MCF 10A (cell line): Measurements from ENCODE around the gene ATL1. TPM values are rescaled to one million over a fixed set of nuclear protein-coding genes. Genes with fewer than 3 reads are reported as not detected.

Experiments
- BruUV-seq: library from RNA; stranded (reverse); fragments of 400-500 nt; replicated peaks from 2 replicates; lab custom pipeline; 2021; lab: Mats Ljungman, UMichigan
- CTCF ChIA-PET: fragments of 300-600 bp; sonication (Branson Sonifier 250); formaldehyde crosslinking; extraction: SDS; loops from one replicate; lab custom pipeline; 2021; ENCODE audit warnings: antibody characterized with exemption, inconsistent platforms; lab: Yijun Ruan, JAX
- POLR2A ChIA-PET: fragments of 300-600, 350-650 bp; sonication (Branson Sonifier 250); formaldehyde crosslinking; extraction: SDS; loops from one replicate; lab custom pipeline; 2020; ENCODE audit warnings: antibody characterized with exemption, inconsistent platforms; lab: Yijun Ruan, JAX
- DNase-seq: peaks from one replicate; pipeline ENCODE4 v3.0.0-alpha.2; 2018; ENCODE audit not compliant: unreplicated experiment
- H3K27ac Mint-ChIP-seq: one replicate; pipeline ENCODE4 v1.8.0; 2022; ENCODE audit warnings: mild to moderate bottlenecking, low read depth, mixed read lengths; ENCODE audit not compliant: unreplicated experiment
- H3K27me3 Mint-ChIP-seq: one replicate; pipeline ENCODE4 v1.8.0; 2022; ENCODE audit warnings: mixed read lengths; ENCODE audit not compliant: insufficient read depth, unreplicated experiment
- H3K36me3 Mint-ChIP-seq: one replicate; pipeline ENCODE4 v1.8.0; 2022; ENCODE audit warnings: mild to moderate bottlenecking, moderate library complexity, mixed read lengths; ENCODE audit not compliant: insufficient read depth, unreplicated experiment
- H3K4me1 Mint-ChIP-seq: one replicate; pipeline ENCODE4 v1.8.0; 2022; ENCODE audit warnings: mixed read lengths; ENCODE audit not compliant: insufficient read depth, unreplicated experiment
- H3K4me3 Mint-ChIP-seq: one replicate; pipeline ENCODE4 v1.8.0; 2022; ENCODE audit warnings: mild to moderate bottlenecking, moderate library complexity, mixed read lengths; ENCODE audit not compliant: unreplicated experiment
- H3K9me3 Mint-ChIP-seq: one replicate; pipeline ENCODE4 v1.8.0; 2022; ENCODE audit warnings: mixed read lengths; ENCODE audit not compliant: unreplicated experiment
- intact Hi-C: fragments of 100-400 bp; cut with micrococcal nuclease; formaldehyde crosslinking; loops from 2 replicates; pipeline ENCODE4 v1.14.1; 2022
- total RNA-seq: library from RNA; stranded (reverse); gene quantifications from 2 replicates; pipeline ENCODE4 v1.2.3, GENCODE V29; 2022
- TF ChIP-seq, protein P1 (sequence below): fragments of 200-600 bp; IDR thresholded peaks from one replicate; pipeline ENCODE4 v1.8.0; 2022; ENCODE audit warnings: antibody characterized with exemption, mild to moderate bottlenecking; ENCODE audit not compliant: unreplicated experiment

ATL1 gene
- total RNA-seq, 1 experiment from 2014 or later, result 3.3 TPM

DNA sequence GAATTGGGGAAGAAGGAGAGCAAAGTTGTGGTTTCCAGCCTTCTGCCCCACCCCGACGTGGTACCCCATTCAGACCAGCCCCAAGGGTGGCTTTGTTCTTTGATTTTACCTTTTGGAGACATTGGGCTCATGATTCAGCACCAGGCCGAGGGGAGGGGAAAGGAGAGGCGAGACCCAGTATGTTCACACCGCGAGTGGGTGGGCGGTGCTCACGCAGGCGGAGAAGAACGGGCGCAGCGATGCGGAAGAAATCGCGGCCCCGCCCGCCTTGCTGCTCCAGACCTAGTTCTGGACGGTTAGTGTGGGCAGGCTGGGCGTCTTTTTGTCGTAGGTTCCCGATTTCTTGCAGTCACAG is 963 bp downstream of the ATL1 start:
- H3K27ac Mint-ChIP-seq, result peak overlapping the region; percentile 93
- peaks cover 6% of the 10 kb centered on the region for H3K36me3 Mint-ChIP-seq
- no peaks in the 10 kb centered on the region for H3K27me3 Mint-ChIP-seq
- intact Hi-C loops, result no loop called here
- POLR2A ChIA-PET, result interaction anchor here (0.7 to 3.6 kb wide), 26 partner anchors 9 to 249 kb away, joined by 3 to 57 read pairs (median 6); partner anchors contain the start of genes DMAC2L, L2HGDH and SAV1
- no peaks in the 10 kb centered on the region for H3K9me3 Mint-ChIP-seq
- DNase-seq, result peak; percentile 47
- CTCF ChIA-PET, result interaction anchor here (1.1 to 3.3 kb wide), 6 partner anchors 17 to 215 kb away, joined by 3 to 20 read pairs (median 6); no protein-coding TSS in a partner anchor
- peaks cover 10% of the 10 kb centered on the region for H3K4me1 Mint-ChIP-seq
- no TSS peak for BruUV-seq
- H3K4me3 Mint-ChIP-seq, result peak overlapping the region; percentile 88
- TF ChIP-seq, protein P1, sequence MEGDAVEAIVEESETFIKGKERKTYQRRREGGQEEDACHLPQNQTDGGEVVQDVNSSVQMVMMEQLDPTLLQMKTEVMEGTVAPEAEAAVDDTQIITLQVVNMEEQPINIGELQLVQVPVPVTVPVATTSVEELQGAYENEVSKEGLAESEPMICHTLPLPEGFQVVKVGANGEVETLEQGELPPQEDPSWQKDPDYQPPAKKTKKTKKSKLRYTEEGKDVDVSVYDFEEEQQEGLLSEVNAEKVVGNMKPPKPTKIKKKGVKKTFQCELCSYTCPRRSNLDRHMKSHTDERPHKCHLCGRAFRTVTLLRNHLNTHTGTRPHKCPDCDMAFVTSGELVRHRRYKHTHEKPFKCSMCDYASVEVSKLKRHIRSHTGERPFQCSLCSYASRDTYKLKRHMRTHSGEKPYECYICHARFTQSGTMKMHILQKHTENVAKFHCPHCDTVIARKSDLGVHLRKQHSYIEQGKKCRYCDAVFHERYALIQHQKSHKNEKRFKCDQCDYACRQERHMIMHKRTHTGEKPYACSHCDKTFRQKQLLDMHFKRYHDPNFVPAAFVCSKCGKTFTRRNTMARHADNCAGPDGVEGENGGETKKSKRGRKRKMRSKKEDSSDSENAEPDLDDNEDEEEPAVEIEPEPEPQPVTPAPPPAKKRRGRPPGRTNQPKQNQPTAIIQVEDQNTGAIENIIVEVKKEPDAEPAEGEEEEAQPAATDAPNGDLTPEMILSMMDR, result no peak

DNA sequence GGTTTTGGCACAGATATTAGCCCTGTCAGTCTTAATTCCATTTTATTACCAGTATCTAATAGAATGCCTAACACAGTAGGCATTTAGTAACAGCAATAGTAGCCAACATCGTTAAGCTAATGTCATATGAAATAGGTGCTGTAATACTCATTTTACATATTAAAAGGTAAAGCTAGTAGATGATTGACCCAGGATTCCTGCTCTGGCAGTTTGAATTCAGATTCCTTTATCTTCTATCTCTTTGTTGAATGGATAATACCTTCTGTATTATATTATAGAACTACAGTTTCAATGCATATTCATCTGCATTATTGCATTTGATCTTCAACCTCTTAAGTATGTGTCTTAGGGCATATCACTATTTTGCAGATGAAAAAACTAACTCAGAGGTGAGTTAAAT is 2.9 kb downstream of the ATL1 start:
- ChIA-PET POLR2A (interaction anchor here (0.7 to 2.0 kb wide), 2 partner anchors 20 to 511 kb away, joined by 3 to 4 read pairs; no protein-coding TSS in a partner anchor), CTCF (interaction anchor here (1.9 to 2.0 kb wide), 2 partner anchors 20 to 213 kb away, joined by 7 to 8 read pairs; no protein-coding TSS in a partner anchor)

DNA sequence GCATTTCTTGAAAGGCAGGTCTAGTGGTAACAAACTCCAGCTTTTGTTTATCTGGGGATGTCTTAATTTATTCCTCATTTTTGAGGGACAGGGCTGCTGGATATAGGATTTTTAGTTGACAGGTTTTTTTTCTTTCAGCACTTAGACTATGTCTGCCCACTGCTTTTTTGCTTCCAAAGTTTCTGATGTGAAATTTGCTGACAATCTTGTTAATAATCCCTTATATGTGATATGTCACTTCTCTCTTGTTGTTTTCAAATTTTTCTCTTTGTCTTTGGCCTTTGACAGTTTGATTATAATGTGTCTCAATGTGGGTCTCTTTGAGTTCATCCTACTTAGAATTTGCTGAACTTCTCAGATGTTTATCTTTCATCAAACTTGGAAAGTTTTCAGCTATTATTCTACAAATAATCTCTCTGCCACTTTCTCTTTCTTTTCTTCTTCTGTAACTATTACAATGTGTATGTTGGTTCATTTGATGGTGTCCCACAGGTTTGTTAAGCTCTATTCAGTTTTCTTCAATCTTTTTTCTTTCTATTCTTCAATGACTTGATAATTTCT is 9.8 kb downstream of the ATL1 start:
- intact Hi-C loops, result no loop called here
- BruUV-seq, result no TSS peak
- H3K4me1 Mint-ChIP-seq, result peaks cover 6% of the 10 kb centered on the region
- peaks cover 14% of the 10 kb centered on the region for H3K9me3 Mint-ChIP-seq
- no peaks in the 10 kb centered on the region for H3K36me3 Mint-ChIP-seq
- H3K4me3 Mint-ChIP-seq, result no peak overlapping the region
- no peaks in the 10 kb centered on the region for H3K27me3 Mint-ChIP-seq
- DNase-seq, result no peak
- ChIA-PET CTCF (interaction anchor here (0.6 to 1.5 kb wide), 4 partner anchors 25 to 288 kb away, joined by 3 to 5 read pairs (median 3); no protein-coding TSS in a partner anchor), POLR2A (interaction anchor here (0.6 to 1.6 kb wide), 4 partner anchors 10 to 207 kb away, joined by 3 to 15 read pairs (median 4); partner anchors contain the start of gene ATL1)
- H3K27ac Mint-ChIP-seq, result no peak overlapping the region
- TF ChIP-seq, protein P1, result no peak

More for the DNA sequence above, 2.9 kb downstream of the ATL1 start:
- TF ChIP-seq, protein P1, result no peak
- H3K36me3 Mint-ChIP-seq, result no peaks in the 10 kb centered on the region
- H3K4me3 Mint-ChIP-seq, result no peak overlapping the region
- no TSS peak for BruUV-seq
- peaks cover 10% of the 10 kb centered on the region for H3K4me1 Mint-ChIP-seq
- no peaks in the 10 kb centered on the region for H3K27me3 Mint-ChIP-seq
- intact Hi-C loops, result no loop called here
- H3K9me3 Mint-ChIP-seq, result no peaks in the 10 kb centered on the region
- DNase-seq, result no peak
- H3K27ac Mint-ChIP-seq, result no peak overlapping the region

DNA sequence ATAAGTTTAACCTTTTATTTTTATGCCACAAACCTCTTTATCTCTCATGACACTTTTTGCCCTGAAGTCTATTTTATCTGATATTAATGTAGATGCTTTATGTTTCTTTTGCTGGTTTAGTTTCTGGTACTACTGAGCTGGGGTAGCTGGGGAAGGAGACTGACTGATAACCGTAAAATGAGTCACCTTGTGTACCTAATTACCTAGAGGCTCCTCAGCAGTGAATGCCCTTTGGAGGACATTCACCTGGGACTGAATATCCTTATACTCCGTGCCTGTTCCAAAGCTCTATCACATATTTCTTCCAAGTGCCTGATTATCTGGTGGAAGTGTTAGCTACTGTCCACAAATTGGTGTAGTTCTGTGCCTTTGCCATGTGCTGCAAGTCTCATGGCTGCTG is 13.9 kb downstream of the ATL1 start:
- H3K36me3 Mint-ChIP-seq, result no peaks in the 10 kb centered on the region
- peaks cover 11% of the 10 kb centered on the region for H3K4me1 Mint-ChIP-seq
- no peak overlapping the region for H3K4me3 Mint-ChIP-seq
- peak; percentile 3 for DNase-seq
- H3K27me3 Mint-ChIP-seq, result no peaks in the 10 kb centered on the region
- TF ChIP-seq, protein P1, result no peak
- no peak overlapping the region for H3K27ac Mint-ChIP-seq
- intact Hi-C loops, result no loop called here
- ChIA-PET CTCF (interaction anchor here (0.7 to 1.0 kb wide), 3 partner anchors 33 to 202 kb away, joined by 3 to 4 read pairs (median 3); no protein-coding TSS in a partner anchor), POLR2A (interaction anchor here (1.0 to 3.5 kb wide), 2 partner anchors 13 to 30 kb away, joined by 3 to 21 read pairs; partner anchors contain the start of gene ATL1)
- BruUV-seq, result no TSS peak
- peaks cover 14% of the 10 kb centered on the region for H3K9me3 Mint-ChIP-seq
